Activated gamma-delta T cell treated with anti-CD3 and anti-CD28 coated beads, Interleukin-2, amount 50 U/mL, for 16 hours (primary cell): ENCODE measurements around the gene MKRN1.
"Not testable (repeated sequence)": the region's sequence is repeated elsewhere in the genome, so short reads cannot be mapped to it uniquely, and the experiment has no call there.

Experiments
- DNase-seq: peaks from one replicate; pipeline ENCODE4 v3.0.0-alpha.2; 2020; ENCODE audit warnings: low read depth

Gene MKRN1, protein sequence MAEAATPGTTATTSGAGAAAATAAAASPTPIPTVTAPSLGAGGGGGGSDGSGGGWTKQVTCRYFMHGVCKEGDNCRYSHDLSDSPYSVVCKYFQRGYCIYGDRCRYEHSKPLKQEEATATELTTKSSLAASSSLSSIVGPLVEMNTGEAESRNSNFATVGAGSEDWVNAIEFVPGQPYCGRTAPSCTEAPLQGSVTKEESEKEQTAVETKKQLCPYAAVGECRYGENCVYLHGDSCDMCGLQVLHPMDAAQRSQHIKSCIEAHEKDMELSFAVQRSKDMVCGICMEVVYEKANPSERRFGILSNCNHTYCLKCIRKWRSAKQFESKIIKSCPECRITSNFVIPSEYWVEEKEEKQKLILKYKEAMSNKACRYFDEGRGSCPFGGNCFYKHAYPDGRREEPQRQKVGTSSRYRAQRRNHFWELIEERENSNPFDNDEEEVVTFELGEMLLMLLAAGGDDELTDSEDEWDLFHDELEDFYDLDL

DNA sequence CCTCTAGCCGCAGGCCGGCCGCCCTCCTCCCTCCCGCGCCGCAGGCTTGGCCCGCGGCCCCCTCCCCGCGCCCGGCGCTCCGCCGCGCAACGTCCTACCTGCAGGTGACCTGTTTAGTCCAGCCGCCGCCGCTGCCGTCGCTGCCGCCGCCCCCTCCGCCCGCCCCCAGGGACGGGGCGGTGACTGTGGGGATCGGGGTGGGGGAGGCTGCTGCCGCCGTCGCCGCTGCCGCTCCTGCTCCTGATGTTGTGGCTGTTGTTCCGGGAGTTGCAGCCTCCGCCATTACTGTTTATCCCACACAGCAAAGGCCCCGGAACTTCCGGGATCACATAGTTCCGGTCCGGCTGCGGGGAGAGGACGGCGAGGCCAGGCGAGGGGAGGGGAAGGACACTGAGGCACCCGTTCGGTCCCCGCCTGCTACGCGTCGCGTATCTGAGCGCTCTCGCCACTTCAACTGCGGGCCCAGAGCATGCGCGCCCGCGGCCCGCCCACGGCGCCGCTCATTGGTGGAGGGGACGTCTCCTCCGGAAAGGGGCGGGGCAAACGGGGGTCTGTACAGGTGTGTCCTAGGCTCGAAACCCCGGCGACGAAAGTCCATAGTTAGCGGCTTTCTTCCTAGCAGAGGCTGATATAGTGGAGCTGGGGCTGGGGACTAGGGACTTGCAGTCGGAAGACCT, at the start of gene MKRN1:
TSS of gene MKRN1 (minus strand) at position 444 of the 677 bp plus-strand sequence. CDS start at position 283, 161 bp downstream.
- DNase-seq, result peak; percentile 86

DNA sequence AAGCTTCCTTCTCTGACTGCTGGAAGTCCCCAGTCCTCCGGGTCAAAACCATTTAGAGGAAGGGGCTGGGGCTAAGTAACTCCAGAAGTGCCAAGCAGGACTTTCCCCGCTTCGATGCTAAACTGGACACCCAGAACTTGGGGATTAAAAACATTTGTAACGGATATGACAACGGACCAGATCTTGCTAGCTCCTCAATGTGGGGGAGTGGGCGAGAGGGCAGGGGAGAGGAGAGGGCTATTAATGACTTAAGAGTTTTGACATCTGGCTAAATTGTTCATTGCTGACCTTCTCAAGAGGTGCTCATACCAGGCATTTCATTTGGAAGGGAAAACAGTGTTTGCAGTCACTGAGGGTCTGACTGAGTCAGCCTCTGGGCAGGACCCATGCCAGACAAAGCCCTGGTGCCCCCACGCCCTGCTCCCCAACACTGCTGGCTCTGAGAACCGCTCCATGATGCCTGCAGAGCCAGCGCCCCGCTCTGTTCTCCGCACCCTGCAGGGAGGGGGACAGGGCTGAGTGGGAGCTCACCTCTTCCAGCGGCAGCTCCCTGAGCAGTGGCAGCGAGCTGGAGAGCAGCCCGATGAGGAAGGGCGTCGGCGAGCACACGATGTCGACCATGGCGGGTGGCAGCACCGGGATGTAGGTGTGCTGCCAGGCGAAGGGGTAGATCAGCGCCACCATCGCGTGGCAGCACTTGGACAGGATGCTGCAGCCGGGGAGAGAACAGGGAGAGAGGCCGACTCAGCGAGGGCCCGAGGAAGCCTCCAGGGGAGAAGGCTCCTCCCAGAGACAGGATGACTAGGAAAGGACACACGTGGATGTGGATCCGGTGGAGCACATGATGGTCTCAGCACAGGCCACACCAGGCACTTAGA, 47.7 kb upstream of the MKRN1 start:
- DNase-seq, result no peak

DNA sequence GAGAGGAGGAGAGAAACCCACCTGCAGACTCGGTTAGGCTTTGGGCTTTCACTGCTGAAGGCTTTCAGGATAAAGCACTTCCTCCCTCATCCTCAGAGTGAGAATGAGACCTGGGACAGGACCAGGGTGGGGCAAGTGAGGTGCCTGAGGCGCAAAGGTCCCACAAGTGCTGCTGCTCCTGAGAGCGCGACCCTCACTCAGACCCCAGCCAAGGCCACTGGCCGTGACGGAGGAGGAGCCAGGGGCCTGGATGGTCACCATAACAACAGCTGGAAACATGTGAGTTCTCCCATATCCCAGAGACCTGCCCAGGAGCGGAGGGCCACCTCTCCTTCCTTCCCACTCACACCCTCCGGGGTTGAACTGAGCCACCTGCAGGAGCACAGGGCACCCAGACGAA, 46.9 kb upstream of the MKRN1 start:
- no peak for DNase-seq

DNA sequence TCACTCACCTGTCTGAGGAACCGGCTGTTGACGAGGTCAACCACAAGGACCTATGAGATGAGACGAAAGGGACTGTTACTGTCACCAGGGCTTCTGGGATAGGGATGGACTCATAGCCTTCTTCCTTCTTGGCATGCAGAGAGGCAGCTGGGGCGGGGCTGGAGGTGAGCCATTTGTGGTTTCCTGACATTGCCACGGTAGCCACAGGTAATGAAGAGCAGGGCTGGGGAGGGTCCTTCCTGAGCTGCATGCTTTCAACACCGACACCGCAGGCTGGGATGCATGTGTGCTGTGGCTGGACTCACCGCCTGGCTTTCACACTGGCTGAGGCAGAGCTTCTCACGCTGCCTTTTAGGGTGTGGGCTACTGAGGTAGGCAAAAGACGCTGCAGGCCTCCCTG, 46.4 kb upstream of the MKRN1 start:
- DNase-seq, result peak; percentile 9

DNA sequence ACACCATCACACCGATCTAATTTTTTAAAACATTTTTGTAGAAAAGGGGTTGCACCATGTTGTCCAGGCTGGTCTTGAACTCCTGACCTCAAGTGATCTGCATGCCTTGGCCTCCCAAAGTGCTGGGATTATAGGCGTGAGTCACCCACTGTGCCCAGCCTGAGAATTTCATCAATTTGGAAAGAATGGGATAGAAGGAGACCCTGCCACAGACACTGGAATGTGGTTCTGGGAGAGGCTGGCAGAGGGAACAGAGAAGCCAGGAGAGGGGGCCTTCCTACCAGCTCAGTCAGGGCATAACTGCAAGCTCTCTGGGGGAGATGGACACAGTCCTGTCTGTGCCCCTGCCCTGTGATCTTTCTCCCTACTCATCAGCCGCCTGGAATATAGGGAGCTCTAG, 42.1 kb upstream of the MKRN1 start:
- no peak for DNase-seq

DNA sequence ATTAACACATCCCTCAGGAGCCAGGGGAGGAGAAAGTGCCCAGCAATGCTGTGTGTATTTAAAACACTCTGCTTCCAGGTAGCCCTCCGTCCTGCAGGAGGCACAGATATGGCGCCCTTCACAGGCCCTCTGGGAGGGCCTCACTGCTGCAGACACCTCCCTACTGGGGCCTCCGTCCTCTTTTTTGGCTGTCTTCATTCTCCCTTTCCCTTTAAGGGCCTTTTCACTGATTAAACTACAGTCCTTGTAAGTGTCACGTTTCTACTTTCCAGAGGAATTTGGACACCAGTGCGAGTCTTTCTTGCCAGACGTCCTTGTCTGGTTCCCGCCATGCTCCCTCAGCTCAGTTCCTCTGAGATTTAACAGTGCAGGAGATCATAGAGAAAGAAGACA, 39.7 kb upstream of the MKRN1 start:
- no peak for DNase-seq

DNA sequence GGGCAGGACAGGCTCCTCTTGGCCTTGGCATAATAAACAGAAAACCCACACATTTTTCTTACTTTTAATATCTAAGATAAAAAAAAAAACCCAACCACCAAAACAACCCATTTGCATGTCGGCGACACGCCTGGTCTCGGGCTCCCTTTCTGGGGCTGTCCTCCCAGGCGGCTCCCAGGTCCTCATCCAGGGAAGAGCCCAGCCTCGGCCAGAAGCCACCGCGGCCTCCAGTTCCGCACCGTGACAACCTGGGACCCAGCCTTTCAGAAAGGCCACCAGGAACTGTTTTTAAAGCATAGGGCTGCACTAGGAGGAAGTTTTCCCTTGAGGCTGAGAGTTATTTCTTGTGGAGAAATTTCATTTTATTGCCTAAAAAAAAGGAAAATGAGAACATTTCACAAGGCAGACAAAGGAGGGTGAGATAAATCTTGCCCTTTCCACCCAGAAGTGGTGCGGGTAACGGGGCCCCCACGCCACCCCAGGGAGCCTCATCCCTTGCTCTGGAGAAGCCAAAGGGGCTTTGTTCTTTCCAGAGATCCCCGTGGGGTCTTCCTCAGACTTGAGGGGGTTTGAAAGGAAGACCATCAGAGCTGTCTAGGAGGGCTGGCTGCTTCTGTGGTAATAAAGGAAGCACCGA, 39.2 kb upstream of the MKRN1 start:
- no peak for DNase-seq

DNA sequence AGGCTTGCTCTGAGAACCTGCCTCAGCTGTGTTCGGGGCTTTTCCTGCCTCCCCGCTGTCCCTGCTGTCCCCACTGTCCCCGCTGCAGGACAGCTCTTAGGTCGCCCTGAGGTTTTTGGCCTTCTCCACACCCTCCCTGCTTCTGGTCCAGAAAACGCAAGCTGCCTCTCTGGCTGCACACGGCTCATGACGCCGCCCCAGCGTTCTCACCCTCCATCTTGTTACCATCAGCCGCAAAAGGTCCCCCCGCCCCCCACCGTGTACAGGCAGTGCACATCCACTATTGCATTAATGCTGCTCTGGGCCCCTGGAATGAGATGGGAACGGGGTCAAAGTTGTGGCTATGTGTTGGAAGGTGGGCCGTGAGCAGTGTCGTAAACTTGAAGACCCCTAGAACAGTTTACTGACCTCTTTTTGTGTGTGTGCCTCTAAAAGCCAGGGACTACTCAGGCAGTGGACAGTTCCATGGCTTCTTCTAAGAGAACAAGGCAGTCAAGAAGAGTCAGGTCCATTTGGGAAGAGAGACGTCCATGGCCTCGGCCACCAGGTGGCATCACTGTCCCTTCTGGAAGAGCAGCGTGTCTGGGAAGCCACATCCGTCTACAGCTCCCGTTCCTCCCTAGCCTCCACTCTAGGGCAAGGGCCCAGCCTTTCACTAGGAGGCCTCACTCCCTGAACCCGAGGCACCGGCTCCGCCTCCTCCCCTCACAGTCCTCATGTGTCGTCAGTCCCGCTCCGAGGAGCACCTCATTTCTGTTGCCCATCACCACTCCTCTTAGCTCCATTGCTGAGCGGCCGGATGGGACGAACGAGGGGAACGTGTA, 38.5 kb upstream of the MKRN1 start:
- DNase-seq, result peak; percentile 39

DNA sequence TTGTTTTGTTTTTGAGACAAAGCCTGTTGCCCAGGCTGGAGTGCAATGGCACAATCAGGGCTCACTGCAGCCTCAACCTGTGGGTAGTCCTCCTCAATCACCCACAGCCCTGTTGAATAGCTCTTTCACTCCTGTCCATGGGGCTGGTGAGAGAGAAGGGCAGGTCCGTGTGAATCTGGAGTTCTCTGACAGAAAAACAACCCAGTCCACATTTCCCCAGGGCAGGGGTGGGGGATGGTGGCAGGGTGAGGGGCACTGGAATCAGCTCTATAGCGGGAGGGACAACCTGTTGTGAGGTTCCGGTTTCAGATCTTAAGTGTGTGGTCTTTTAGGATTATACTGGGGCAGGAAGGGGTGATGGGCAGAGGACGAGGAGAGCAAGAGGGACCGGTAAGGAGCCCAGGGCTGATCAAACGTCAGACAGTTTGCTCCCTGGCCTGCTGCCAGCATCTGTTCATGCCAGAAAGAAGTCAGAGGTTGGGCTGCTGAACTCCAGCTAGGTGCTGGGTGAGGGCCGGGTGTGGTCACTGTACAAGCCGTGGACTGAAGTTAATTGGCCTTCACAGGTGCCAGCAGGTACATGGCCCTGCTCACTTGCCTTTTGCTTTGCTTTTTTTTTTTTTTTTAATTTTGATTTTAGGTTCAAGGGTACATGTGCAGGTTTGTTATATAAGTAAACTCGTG, 33.2 kb upstream of the MKRN1 start:
- no peak for DNase-seq

DNA sequence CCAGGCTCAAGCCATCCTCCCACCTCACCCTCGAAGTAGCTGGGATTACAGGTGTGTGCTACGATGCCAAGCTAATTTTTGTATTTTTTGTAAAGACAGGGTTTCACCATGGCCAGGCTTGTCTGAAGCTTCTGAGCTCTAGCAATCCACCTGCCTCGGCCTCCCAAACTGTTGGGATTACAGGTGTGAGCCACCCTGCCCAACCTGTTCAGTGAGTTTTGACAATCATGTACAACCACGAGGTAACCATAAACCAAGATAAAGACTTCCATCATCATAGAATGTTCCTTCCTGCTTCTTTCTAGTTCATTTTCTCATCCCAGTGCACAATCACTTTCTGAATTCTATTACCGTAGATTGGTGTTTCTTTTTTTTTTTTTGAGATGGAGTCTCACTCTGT, 30.5 kb upstream of the MKRN1 start:
- no peak for DNase-seq

DNA sequence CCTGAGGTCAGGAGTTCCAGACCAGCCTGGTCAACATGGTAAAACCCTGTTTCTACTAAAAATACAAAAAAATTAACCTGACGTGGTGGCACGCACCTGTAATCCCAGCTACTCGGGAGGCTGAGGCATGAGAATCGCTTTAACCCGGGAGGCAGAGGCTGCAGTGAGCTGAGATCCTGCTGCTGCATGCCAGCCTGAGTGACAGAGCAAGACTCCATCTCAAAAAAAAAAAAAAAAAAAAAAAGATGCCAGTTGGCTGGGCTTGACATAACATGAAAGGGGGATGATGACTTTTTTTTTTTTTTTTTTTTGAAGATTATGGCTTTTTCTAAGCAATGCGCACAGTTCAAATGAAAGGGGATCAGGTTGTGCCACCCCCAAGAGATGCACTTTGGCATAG, 28.3 kb upstream of the MKRN1 start:
- not testable (repeated sequence) for DNase-seq

DNA sequence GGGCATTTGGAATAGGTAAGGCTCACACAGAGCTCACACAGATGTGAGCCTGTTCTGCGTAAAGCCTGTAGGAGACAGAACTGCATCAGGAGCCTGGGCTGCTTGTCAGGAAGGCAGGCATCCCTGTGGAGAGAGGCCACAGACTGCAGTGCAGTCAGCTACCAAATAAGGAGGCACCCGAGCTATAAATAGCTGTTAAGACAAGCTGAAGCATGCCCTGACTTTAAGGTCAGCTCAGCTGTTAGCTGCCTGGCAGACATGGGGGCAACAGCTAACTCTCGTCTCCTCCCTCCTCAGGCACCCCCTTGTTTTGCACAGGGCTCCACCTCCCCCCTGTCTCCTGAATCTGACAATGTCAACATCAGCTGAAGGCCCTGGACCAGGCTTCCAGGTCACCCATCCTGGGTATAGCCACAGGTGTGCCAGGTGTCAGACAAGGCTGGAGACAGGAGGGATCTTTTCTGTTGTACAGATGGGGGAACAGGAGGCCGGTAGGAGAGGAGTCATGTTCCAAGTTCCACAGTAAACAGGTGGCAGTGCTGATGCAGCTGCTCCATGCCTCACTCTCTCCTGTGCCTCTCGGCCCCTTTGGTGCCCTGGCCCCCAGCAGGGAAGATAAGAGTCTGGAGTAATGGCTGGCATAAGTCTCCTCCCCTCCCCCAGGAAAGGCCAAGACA, 27.6 kb upstream of the MKRN1 start:
- no peak for DNase-seq

DNA sequence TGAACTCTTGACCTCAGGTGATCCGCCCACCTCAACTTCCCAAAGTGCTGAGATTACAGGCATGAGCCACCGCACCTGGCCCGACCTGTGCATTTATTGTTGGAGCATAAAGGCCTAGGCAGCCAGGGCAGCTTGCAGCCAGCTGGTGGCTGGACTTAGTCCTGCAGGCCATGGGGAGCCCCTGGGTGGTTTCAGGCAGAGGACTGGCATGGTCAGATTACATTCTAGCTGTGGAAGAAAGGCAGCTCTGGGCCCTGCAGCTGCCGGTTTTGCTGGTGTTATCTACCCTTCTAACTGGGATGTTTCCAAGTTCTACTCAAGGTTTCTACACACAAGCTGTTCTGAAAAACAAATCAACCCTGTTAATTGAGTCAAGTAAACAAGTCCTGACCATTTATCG, 22.7 kb upstream of the MKRN1 start:
- DNase-seq, result no peak

DNA sequence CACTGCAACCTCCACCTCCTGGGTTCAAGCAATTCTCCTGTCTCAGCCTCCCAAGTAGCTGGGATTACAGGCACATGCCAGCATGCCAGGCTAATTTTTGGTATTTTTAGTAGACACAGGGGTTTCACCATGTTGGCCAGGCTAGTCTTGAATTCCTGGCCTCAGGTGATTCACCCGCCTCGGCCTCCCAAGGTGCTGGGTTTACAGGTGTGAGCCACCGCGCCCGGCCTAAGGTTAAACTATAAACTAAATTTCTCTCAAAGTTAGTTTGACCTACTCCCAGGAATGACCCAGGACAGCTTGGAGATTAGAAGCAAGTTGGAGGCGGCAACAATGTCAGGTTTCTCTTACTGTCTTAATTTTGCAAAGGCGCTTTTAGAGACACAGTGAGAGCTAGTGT, 18.5 kb upstream of the MKRN1 start:
- not testable (repeated sequence) for DNase-seq

DNA sequence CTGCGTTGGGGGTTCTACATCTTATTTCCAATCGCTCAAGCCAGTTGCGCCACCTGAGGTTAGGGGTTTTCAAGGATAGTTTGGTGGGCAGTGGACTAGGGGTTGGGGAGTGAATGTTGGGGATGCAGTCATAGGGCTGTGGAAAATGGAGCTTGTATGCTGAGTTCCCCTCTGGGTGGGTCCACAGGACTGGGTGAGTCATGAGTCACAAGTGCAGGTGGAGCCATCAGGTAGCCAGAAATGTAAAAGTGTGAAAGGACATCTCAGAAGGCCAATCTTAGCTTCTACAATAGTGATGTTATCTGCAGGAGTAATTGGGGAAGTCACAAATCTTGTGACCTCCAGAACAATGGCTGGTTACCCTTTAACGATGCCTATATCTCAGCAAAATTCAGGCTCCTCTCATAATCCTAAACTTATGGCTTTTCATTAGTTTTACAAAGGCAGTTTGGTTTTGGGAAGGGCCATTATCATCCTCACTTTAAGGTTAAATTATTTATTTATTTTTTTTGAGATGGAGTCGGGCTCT, 18.0 kb upstream of the MKRN1 start:
- no peak for DNase-seq

DNA sequence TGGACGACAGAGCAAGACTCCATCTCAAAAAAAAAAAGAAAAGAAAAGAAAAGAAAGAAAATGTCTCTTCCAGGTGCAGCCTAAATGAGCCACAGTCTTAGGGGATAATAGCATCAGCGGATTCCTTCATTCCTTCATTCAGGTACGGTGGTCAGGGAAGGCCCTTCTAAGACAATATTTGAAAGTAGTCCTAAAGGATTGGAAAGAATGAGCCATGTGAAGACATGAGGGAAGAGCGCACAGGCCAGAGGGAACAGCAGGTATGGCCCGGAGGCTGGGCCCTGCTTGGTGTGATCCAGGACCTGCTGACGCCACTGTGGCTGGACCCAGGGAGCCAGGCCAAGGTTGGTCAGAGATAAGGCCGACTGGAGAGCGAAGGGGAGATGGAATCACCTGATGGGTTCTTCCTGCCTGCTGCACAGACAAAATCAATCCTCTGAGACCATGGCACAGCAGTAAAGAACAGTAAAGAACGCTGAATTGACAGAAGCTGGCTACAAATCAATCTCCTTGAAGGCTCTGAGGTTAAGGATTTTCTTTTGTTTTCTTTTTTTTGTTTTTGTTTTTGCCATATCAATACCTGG, 16.3 kb upstream of the MKRN1 start:
- no peak for DNase-seq

DNA sequence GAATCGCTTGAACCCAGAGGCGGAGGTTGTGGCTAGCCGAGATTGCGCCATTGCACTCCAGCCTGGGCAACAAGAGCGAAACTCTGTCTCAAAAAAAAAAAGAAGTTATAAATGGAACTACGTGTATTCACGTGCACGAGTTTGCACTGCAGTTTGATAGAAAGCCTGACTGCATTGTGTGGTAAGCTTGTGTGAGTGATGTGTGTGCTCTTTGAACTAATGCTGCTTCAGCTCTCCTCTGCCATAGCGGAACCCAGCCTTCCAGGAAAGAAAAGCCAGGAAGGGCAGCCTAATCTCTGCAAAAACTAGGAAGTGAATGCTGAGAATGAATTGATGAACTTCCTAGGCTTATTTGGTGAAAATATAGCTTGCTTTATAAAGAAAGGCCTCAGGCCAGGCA, 15.6 kb upstream of the MKRN1 start:
- no peak for DNase-seq

DNA sequence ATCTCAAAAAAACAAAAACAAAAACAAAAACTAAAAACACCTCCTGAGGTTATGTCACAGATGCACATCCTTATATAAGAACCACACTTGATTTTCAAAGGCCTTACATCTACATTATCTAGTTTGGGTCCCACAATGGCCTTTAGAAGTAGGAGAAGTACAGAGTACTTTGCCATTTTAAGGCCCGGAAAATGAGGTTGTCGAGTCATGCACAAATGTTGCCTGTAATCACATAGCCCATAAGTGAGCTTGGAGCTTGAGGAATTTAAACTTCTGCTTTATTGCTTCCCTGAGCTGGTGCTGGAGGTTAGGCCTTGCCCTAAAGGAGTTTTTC, 9.7 kb upstream of the MKRN1 start:
- no peak for DNase-seq

DNA sequence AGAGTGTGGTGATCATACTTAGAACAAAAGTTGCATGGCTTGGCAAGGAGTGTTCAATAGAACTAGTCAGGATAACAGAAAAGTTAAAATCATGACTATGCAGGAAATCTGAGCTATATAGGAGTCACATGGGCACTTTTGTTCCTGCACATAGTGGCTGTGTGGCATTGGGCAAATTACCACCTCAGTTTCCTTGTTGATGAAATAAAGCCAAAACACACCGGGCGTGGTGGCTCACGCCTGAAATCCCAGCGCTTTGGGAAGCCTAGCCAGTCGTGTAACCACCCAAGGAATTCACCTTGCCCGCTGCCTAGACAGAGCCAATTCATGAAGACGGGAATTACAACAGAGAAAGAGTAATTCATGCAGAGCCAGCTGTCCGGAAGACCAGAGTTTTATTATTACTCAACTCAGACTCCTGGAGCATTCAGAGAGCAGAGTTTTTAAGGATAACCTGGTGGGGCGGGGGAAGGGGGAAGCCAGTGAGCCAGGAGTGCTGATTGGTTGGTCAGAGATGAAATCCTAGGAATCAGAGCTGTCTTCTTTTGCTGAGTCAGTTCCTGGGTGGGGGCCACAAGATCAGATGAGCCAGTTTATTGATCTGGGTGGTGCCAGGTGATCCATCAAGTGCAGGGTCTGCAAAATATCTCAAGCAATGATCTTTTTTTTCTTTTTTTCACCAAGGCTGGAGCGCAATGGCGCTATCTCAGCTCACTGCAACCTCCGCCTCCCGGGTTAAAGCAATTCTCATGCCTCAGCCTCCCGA, 6.4 kb upstream of the MKRN1 start:
- no peak for DNase-seq
